ENCODE data around the gene APPL1.

The APPL1 gene

DNA sequence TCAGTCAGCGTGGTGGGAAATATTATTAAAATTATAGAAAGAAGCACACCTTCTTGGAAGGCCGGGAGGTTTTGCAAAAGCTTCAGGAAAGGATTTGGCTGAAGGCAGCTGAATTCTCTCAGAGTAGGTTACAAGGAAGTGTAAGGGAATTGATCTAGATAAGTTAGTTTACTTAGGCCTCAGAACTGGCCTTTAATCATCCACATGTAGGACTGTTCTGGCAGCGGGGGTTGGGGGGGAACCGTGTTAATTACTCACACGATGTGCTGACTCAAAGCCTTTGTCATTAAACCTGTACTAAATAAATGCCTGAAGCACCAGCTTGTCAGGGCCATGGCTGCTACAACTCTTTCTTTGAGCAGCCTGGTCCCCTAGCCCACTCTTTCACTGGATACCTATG lies 52.2 kb downstream of the APPL1 start (continued):
- no peak for TF ChIP-seq ZSCAN23 (tag by site-specific recombination; IDR thresholded peaks at IDR 0.05)
- no peak for TF ChIP-seq ZNF157 (tag by site-specific recombination; IDR thresholded peaks at IDR 0.05)

DNA sequence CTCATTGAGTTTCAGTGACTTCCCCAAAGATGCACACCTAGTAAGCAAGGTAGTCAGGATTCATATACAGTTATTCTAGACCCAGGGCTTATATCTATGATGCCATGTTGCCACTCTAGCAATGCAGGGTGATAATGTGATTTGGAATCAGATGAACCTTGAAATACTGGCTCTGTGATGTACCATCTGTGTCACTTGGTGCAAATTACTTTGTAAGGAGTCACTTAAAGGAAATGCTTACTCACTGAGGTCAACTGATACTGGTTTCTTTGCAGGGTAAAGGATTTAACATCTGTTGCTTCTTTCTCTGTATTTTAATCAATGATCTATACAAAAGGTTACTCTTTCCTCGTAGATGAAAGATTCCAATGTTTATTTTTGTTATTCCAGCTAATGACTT lies 54.2 kb downstream of the APPL1 start:
- H3K36me3 ChIP-seq (ENCODE audit: control insufficient read depth in 2 of 2, insufficient read depth in 1 of 2, low read length in 2 of 2), result peaks cover 0 to 7% of the 10 kb centered on the region in 2 experiments; a peak in 2 of 3 replicates
- H3K27ac ChIP-seq (ENCODE audit: extremely low read depth, low read depth, low read length), result no peak overlapping the region
- no peaks in the 10 kb centered on the region for H3K9me3 ChIP-seq (ENCODE audit: control insufficient read depth, insufficient read depth, low read depth, low read length)
- ChIA-PET CTCF (no interaction called here), POLR2A (no interaction called here)
- TF ChIP-seq ZNF768 (tag by site-specific recombination; IDR thresholded peaks at IDR 0.05), result no peak
- TF ChIP-seq ZBTB21 (tag by site-specific recombination; IDR thresholded peaks at IDR 0.05), result no peak
- TF ChIP-seq, protein P1, sequence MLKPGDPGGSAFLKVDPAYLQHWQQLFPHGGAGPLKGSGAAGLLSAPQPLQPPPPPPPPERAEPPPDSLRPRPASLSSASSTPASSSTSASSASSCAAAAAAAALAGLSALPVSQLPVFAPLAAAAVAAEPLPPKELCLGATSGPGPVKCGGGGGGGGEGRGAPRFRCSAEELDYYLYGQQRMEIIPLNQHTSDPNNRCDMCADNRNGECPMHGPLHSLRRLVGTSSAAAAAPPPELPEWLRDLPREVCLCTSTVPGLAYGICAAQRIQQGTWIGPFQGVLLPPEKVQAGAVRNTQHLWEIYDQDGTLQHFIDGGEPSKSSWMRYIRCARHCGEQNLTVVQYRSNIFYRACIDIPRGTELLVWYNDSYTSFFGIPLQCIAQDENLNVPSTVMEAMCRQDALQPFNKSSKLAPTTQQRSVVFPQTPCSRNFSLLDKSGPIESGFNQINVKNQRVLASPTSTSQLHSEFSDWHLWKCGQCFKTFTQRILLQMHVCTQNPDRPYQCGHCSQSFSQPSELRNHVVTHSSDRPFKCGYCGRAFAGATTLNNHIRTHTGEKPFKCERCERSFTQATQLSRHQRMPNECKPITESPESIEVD (tag by site-specific recombination; IDR thresholded peaks at IDR 0.05), result no peak
- TF ChIP-seq, protein P2, sequence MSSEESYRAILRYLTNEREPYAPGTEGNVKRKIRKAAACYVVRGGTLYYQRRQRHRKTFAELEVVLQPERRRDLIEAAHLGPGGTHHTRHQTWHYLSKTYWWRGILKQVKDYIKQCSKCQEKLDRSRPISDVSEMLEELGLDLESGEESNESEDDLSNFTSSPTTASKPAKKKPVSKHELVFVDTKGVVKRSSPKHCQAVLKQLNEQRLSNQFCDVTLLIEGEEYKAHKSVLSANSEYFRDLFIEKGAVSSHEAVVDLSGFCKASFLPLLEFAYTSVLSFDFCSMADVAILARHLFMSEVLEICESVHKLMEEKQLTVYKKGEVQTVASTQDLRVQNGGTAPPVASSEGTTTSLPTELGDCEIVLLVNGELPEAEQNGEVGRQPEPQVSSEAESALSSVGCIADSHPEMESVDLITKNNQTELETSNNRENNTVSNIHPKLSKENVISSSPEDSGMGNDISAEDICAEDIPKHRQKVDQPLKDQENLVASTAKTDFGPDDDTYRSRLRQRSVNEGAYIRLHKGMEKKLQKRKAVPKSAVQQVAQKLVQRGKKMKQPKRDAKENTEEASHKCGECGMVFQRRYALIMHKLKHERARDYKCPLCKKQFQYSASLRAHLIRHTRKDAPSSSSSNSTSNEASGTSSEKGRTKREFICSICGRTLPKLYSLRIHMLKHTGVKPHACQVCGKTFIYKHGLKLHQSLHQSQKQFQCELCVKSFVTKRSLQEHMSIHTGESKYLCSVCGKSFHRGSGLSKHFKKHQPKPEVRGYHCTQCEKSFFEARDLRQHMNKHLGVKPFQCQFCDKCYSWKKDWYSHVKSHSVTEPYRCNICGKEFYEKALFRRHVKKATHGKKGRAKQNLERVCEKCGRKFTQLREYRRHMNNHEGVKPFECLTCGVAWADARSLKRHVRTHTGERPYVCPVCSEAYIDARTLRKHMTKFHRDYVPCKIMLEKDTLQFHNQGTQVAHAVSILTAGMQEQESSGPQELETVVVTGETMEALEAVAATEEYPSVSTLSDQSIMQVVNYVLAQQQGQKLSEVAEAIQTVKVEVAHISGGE (tag by site-specific recombination; conservative IDR thresholded peaks at IDR 0.05; ENCODE audit: low read depth), result no peak
- TF ChIP-seq BCL11A (tag by site-specific recombination; IDR thresholded peaks at IDR 0.05; ENCODE audit: low read depth), result no peak
- no peak for TF ChIP-seq ZNF830 (tag by site-specific recombination; IDR thresholded peaks at IDR 0.05; ENCODE audit: low read depth)
- TF ChIP-seq ZEB2 (tag by site-specific recombination; IDR thresholded peaks at IDR 0.05), result no peak
- no peak for TF ChIP-seq ZNF449 (tag by site-specific recombination; IDR thresholded peaks at IDR 0.05)
- no peak for TF ChIP-seq GLI2 (tag by site-specific recombination; IDR thresholded peaks at IDR 0.05; ENCODE audit: borderline replicate concordance, low read depth)
- TF ChIP-seq ZNF366 (tag by site-specific recombination; conservative IDR thresholded peaks at IDR 0.05), result no peak
- no peak overlapping the region for H3K4me3 ChIP-seq (ENCODE audit: low read depth, low read length)
- no peaks in the 10 kb centered on the region for H3K4me1 ChIP-seq (ENCODE audit: control insufficient read depth, insufficient read depth, low read length)

DNA sequence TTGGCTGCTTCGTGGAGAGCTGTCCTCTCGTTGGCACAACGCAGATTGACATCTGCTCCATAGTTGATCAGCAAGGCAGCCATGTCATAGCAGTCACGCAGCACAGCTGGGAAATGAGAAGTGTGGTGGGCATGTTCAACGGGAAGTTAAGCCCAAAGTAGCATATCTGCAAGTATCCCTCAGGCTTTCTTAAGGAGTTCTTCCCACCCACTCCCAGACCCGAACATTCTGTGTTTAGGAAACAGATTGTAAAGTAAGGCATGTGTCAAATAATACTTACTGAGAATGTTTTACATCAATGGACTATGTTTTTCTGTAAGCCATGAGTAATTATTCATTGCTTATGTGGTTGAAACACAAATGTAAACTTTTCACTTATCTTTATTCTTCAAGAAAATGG lies 55.8 kb downstream of the APPL1 start:
- CTCF ChIA-PET, result no interaction called here
- peaks cover 0 to 4% of the 10 kb centered on the region in 2 experiments; a peak in 2 of 3 replicates for H3K36me3 ChIP-seq (ENCODE audit: control insufficient read depth in 2 of 2, insufficient read depth in 1 of 2, low read length in 2 of 2)
- no peak overlapping the region for H3K4me3 ChIP-seq (ENCODE audit: low read depth, low read length)
- no peaks in the 10 kb centered on the region for H3K9me3 ChIP-seq (ENCODE audit: control insufficient read depth, insufficient read depth, low read depth, low read length)
- no peak overlapping the region for H3K27ac ChIP-seq (ENCODE audit: extremely low read depth, low read depth, low read length)
- H3K4me1 ChIP-seq (ENCODE audit: control insufficient read depth, insufficient read depth, low read length), result no peaks in the 10 kb centered on the region
- POLR2A ChIA-PET, result no interaction called here
- TF ChIP-seq ZNF155 (tag by site-specific recombination; IDR thresholded peaks at IDR 0.05), result no peak
- TF ChIP-seq ZBTB1 (tag by site-specific recombination; IDR thresholded peaks at IDR 0.05), result no peak
- no peak for TF ChIP-seq ZNF133 (tag by site-specific recombination; IDR thresholded peaks at IDR 0.05)
- TF ChIP-seq ZNF19 (tag by site-specific recombination; IDR thresholded peaks at IDR 0.05; ENCODE audit: low read depth), result no peak
- TF ChIP-seq ZNF645 (tag by site-specific recombination; IDR thresholded peaks at IDR 0.05), result no peak
- TF ChIP-seq ZNF140 (tag by site-specific recombination; IDR thresholded peaks at IDR 0.05), result no peak
- TF ChIP-seq ZNF701 (tag by site-specific recombination; IDR thresholded peaks at IDR 0.05), result no peak
- no peak for TF ChIP-seq ZNF24 (tag by site-specific recombination; IDR thresholded peaks at IDR 0.05)
- TF ChIP-seq ZEB2 (tag by site-specific recombination; IDR thresholded peaks at IDR 0.05), result no peak
- no peak for TF ChIP-seq BCL11B (tag by site-specific recombination; IDR thresholded peaks at IDR 0.05; ENCODE audit: low read depth)
- no peak for TF ChIP-seq GLIS1 (tag by site-specific recombination; IDR thresholded peaks at IDR 0.05)
- no peak for TF ChIP-seq ZNF549 (tag by site-specific recombination; IDR thresholded peaks at IDR 0.05)
- TF ChIP-seq, protein P3, sequence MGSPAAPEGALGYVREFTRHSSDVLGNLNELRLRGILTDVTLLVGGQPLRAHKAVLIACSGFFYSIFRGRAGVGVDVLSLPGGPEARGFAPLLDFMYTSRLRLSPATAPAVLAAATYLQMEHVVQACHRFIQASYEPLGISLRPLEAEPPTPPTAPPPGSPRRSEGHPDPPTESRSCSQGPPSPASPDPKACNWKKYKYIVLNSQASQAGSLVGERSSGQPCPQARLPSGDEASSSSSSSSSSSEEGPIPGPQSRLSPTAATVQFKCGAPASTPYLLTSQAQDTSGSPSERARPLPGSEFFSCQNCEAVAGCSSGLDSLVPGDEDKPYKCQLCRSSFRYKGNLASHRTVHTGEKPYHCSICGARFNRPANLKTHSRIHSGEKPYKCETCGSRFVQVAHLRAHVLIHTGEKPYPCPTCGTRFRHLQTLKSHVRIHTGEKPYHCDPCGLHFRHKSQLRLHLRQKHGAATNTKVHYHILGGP (tag by site-specific recombination; IDR thresholded peaks at IDR 0.05), result no peak
- TF ChIP-seq SP2 (tag by site-specific recombination; IDR thresholded peaks at IDR 0.05), result no peak
- TF ChIP-seq MEIS1 (CRISPR knock-in tag; IDR thresholded peaks at IDR 0.05; ENCODE audit: borderline replicate concordance), result no peak
- TF ChIP-seq ZNF610 (tag by site-specific recombination; IDR thresholded peaks at IDR 0.05; ENCODE audit: borderline replicate concordance), result no peak
